HEK293 (cell line): ENCODE measurements around the gene SAXO1.

Experiments
- CTCF ChIA-PET: fragments of 350-600 bp; formaldehyde crosslinking; extraction: SDS; loops from one replicate; lab custom pipeline; 2021; ENCODE audit warnings: antibody characterized with exemption; lab: Yijun Ruan, JAX
- POLR2A ChIA-PET: fragments of 300-600 bp; formaldehyde crosslinking; extraction: SDS; loops from one replicate; lab custom pipeline; 2020; ENCODE audit warnings: antibody characterized with exemption, inconsistent platforms; lab: Yijun Ruan, JAX
- H3K27ac ChIP-seq: fragments of 200-500 bp; sonication (Bioruptor generic); 2 replicates; pipeline ENCODE4 v1.5.1; 2014; ENCODE audit warnings: low read depth, low read length, control low read depth, inconsistent platforms; ENCODE audit errors: extremely low read depth
- H3K36me3 ChIP-seq, 2 experiments: fragments of 200-500 bp in 1 of 2; sonication (Bioruptor generic) in 1 of 2; 1 replicate in 1 of 2; 2 replicates in 1 of 2; pipeline ENCODE4 v1.5.1; 2014 to 2017; ENCODE audit warnings: inconsistent platforms in 2 of 2, low read length in 2 of 2; ENCODE audit not compliant: control insufficient read depth in 2 of 2, insufficient read depth in 1 of 2
- H3K4me1 ChIP-seq: fragments of 200-500 bp; sonication (Bioruptor generic); 2 replicates; pipeline ENCODE4 v1.5.1; 2014; ENCODE audit warnings: mild to moderate bottlenecking, low read length, inconsistent platforms; ENCODE audit not compliant: control insufficient read depth, insufficient read depth
- H3K4me3 ChIP-seq: 2 replicates; pipeline ENCODE4 v1.5.1; 2011; ENCODE audit warnings: low read depth, mild to moderate bottlenecking, control low read depth, low read length, moderate library complexity
- H3K9me3 ChIP-seq: fragments of 200-500 bp; sonication (Bioruptor generic); 2 replicates; pipeline ENCODE4 v1.5.1; 2014; ENCODE audit warnings: low read depth, low read length, inconsistent platforms; ENCODE audit not compliant: control insufficient read depth, insufficient read depth
- ELK4 ChIP-seq: IDR thresholded peaks from 2 replicates; pipeline ENCODE4 v1.6.1; 2011; ENCODE audit warnings: mild to moderate bottlenecking, low read depth, low read length, borderline replicate concordance
- GLI2 ChIP-seq: fragments of 450-650 bp; formaldehyde crosslinking; IDR thresholded peaks from 2 replicates; pipeline ENCODE4; 2017; ENCODE audit warnings: missing biosample characterization, missing genetic modification characterization, low read depth, borderline replicate concordance
- HOXD13 ChIP-seq: sonication (generic); formaldehyde crosslinking; IDR thresholded peaks from 2 replicates; pipeline ENCODE4 v1.8.0; 2022; ENCODE audit warnings: missing genetic modification reagents, borderline replicate concordance
- INSM2 ChIP-seq: fragments of 450-650 bp; formaldehyde crosslinking; IDR thresholded peaks from 2 replicates; pipeline ENCODE4 v1.5.1; 2016; ENCODE audit warnings: missing biosample characterization, missing genetic modification characterization
- KLF10 ChIP-seq: fragments of 450-650 bp; IDR thresholded peaks from 2 replicates; pipeline ENCODE4 v1.5.1; 2018; ENCODE audit warnings: missing biosample characterization, mild to moderate bottlenecking, missing genetic modification characterization
- MEIS1 ChIP-seq: sonication (generic); formaldehyde crosslinking; IDR thresholded peaks from 2 replicates; pipeline ENCODE4 v1.8.1; 2022; ENCODE audit warnings: missing genetic modification reagents, mild to moderate bottlenecking, borderline replicate concordance
- PRDM4 ChIP-seq: fragments of 450-650 bp; formaldehyde crosslinking; IDR thresholded peaks from 2 replicates; pipeline ENCODE4 v1.5.1; 2017; ENCODE audit warnings: missing biosample characterization, missing genetic modification characterization
- PRDM6 ChIP-seq: fragments of 450-650 bp; formaldehyde crosslinking; IDR thresholded peaks from 2 replicates; pipeline ENCODE4 v1.5.1; 2017; ENCODE audit warnings: missing biosample characterization, missing genetic modification characterization
- SP7 ChIP-seq: fragments of 450-650 bp; formaldehyde crosslinking; IDR thresholded peaks from 2 replicates; pipeline ENCODE4 v1.5.1; 2016; ENCODE audit warnings: missing biosample characterization, missing genetic modification characterization
- TRIM28 ChIP-seq: IDR thresholded peaks from 2 replicates; pipeline ENCODE4 v1.6.1; 2011; ENCODE audit warnings: low read length, control low read depth, borderline replicate concordance
- ZBTB1 ChIP-seq: fragments of 450-650 bp; formaldehyde crosslinking; IDR thresholded peaks from 2 replicates; pipeline ENCODE4 v1.5.1; 2016; ENCODE audit warnings: missing biosample characterization, missing genetic modification characterization
- ZBTB48 ChIP-seq: fragments of 450-650 bp; formaldehyde crosslinking; IDR thresholded peaks from 2 replicates; pipeline ENCODE4 v1.5.1; 2016; ENCODE audit warnings: missing biosample characterization, missing genetic modification characterization
- ZNF184 ChIP-seq: fragments of 450-650 bp; IDR thresholded peaks from 2 replicates; pipeline ENCODE4 v1.5.1; 2018; ENCODE audit warnings: missing biosample characterization, mild to moderate bottlenecking, missing genetic modification characterization
- ZNF473 ChIP-seq: fragments of 450-650 bp; formaldehyde crosslinking; IDR thresholded peaks from 2 replicates; pipeline ENCODE4 v1.5.1; 2017; ENCODE audit warnings: missing biosample characterization, missing genetic modification characterization
- ZNF48 ChIP-seq: fragments of 450-650 bp; formaldehyde crosslinking; IDR thresholded peaks from 2 replicates; pipeline ENCODE4 v1.5.1; 2016; ENCODE audit warnings: missing biosample characterization, missing genetic modification characterization
- ZNF610 ChIP-seq: fragments of 450-650 bp; formaldehyde crosslinking; IDR thresholded peaks from 2 replicates; pipeline ENCODE4 v1.5.1; 2016; ENCODE audit warnings: missing biosample characterization, missing genetic modification characterization, borderline replicate concordance
- ZNF747 ChIP-seq: fragments of 450-650 bp; formaldehyde crosslinking; IDR thresholded peaks from 2 replicates; pipeline ENCODE4 v1.5.1; 2016; ENCODE audit warnings: missing biosample characterization, missing genetic modification characterization
- ZSCAN16 ChIP-seq: fragments of 450-650 bp; formaldehyde crosslinking; IDR thresholded peaks from 2 replicates; pipeline ENCODE4 v1.5.1; 2016; ENCODE audit warnings: missing biosample characterization, missing genetic modification characterization
- ZSCAN4 ChIP-seq: fragments of 450-650 bp; formaldehyde crosslinking; IDR thresholded peaks from 2 replicates; pipeline ENCODE4 v1.5.1; 2017; ENCODE audit warnings: missing biosample characterization, missing genetic modification characterization
- TF ChIP-seq, protein P1 (sequence below): fragments of 450-650 bp; formaldehyde crosslinking; IDR thresholded peaks from 2 replicates; pipeline ENCODE4 v1.5.1; 2016; ENCODE audit warnings: missing biosample characterization, missing genetic modification characterization
- TF ChIP-seq, protein P2 (sequence below): fragments of 450-650 bp; formaldehyde crosslinking; IDR thresholded peaks from 2 replicates; pipeline ENCODE4 v1.5.1; 2016; ENCODE audit warnings: missing biosample characterization, missing genetic modification characterization

The SAXO1 gene

GRCh38 chr9:19023078-19023477 lies 9.9 kb downstream of the SAXO1 start (continued):
- TF ChIP-seq, protein P1, sequence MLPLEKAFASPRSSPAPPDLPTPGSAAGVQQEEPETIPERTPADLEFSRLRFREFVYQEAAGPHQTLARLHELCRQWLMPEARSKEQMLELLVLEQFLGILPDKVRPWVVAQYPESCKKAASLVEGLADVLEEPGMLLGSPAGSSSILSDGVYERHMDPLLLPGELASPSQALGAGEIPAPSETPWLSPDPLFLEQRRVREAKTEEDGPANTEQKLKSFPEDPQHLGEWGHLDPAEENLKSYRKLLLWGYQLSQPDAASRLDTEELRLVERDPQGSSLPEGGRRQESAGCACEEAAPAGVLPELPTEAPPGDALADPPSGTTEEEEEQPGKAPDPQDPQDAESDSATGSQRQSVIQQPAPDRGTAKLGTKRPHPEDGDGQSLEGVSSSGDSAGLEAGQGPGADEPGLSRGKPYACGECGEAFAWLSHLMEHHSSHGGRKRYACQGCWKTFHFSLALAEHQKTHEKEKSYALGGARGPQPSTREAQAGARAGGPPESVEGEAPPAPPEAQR (tag by site-specific recombination) = no peak
- TF ChIP-seq, protein P2, sequence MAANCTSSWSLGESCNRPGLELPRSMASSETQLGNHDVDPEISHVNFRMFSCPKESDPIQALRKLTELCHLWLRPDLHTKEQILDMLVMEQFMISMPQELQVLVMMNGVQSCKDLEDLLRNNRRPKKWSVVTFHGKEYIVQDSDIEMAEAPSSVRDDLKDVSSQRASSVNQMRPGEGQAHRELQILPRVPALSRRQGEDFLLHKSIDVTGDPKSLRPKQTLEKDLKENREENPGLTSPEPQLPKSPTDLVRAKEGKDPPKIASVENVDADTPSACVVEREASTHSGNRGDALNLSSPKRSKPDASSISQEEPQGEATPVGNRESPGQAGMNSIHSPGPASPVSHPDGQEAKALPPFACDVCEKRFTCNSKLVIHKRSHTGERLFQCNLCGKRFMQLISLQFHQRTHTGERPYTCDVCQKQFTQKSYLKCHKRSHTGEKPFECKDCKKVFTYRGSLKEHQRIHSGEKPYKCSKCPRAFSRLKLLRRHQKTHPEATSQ (tag by site-specific recombination) = no peak
- TF ChIP-seq PRDM4 = no peak
- TF ChIP-seq ZBTB1 (tag by site-specific recombination) = no peak
- no peak for TF ChIP-seq ELK4
- TF ChIP-seq ZSCAN4 (tag by site-specific recombination) = no peak
- no peak for TF ChIP-seq TRIM28
- no peak for TF ChIP-seq HOXD13
- TF ChIP-seq ZNF473 (tag by site-specific recombination) = no peak
- TF ChIP-seq ZBTB48 (tag by site-specific recombination) = no peak

- Histone ChIP-seq H3K9me3 (no peaks in the 10 kb centered on the region), H3K4me1 (no peaks in the 10 kb centered on the region), H3K27ac (no peak overlapping the region), H3K36me3 (no peaks in the 10 kb centered on the region), H3K4me3 (no peak overlapping the region)
- POLR2A ChIA-PET = no interaction called here
- CTCF ChIA-PET = interaction anchor here (0.5 to 1.6 kb wide), 3 partner anchors 9 to 93 kb away, joined by 3 to 11 read pairs (median 4); no protein-coding TSS in a partner anchor
- TF ChIP-seq ZNF48 (tag by site-specific recombination) (no peak), ZNF184 (tag by site-specific recombination) (no peak), GLI2 (tag by site-specific recombination) (no peak), ZSCAN16 (tag by site-specific recombination) (no peak), PRDM6 (tag by site-specific recombination) (no peak), KLF10 (tag by site-specific recombination) (no peak), ZNF610 (tag by site-specific recombination) (no peak), INSM2 (tag by site-specific recombination) (no peak), MEIS1 (CRISPR knock-in tag) (no peak), SP7 (tag by site-specific recombination) (no peak), ZNF747 (tag by site-specific recombination) (no peak)
- TF ChIP-seq, protein P1 (tag by site-specific recombination) = no peak
Measured at GRCh38 chr9:19022206-19022605, 10.8 kb downstream of the SAXO1 start.
